HG03571 (cell line): ENCODE results near the gene PIEZO2.
"Not testable (repeated sequence)": the region's sequence is repeated elsewhere in the genome, so short reads cannot be mapped to it uniquely, and the experiment has no call there.

Experiments used
- ATAC-seq: cut with Tn5 transposase; IDR thresholded peaks from one replicate; pipeline ENCODE4 v1.9.1; 2021; ENCODE audit not compliant: unreplicated experiment

The PIEZO2 gene

GRCh38 chr18:10930076-10930475 is 219.3 kb downstream of the PIEZO2 start:
- no peak for ATAC-seq

- no peak for ATAC-seq
These were observed 220.5 kb downstream of the PIEZO2 start for GRCh38 chr18:10928772-10929373.

DNA sequence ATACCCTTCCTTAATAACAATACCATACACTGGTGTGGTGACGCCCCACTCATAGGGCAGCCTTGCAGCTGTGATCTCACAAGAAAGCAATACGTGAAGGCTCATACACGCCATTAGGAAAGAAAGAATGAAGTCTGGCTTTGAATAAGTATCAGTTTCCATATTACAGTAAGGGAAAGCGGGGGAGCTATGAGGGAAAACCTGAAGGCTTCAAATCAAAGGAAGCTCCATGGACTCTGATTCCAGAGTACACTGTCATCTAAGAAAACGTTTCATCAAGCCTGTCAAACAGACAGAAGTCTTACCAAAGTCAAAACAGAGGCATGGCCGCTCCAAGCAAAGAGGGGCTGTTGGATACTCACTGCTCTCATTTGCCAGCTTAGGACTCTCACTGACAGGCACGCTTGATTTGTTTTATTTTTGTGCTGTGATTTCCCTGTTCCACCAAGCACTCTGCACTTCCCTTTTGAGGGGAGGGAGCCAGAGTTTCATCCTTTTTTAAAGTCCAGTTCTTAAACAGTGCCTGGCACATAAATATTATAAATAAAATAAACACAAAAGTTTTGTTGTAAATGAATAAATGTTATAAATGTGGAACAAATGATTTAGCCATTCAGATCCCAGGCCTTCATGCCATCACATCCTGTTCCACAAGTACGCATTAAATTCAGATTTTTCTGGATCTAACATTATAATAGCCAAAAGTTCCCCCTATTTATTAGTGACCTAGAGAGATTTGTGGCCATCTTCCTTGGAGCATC is 221.2 kb downstream of the PIEZO2 start:
- ATAC-seq: no peak

GRCh38 chr18:10927286-10927992 is 221.9 kb downstream of the PIEZO2 start:
- ATAC-seq: no peak

- ATAC-seq: no peak
These were observed 222.7 kb downstream of the PIEZO2 start for GRCh38 chr18:10926621-10927161.

DNA sequence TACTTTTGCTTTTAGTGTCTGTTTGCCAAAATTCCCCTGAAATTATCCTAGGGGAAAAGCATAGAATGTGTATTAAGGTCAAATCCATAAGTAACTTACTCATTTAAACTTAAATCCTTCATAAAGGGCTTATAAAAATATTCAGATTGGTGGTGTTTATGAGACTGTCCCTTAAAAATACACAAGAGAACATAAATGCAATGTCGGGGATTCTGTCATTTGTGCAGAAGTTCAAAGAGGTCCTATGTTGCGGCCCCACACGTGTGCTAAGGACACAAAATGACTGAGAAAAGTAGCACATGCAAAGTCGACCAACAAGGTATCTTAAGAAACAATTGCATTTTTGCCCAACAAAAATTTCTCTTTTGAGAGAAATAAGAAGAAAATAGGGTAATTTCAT is 225.1 kb downstream of the PIEZO2 start:
- no peak for ATAC-seq

DNA sequence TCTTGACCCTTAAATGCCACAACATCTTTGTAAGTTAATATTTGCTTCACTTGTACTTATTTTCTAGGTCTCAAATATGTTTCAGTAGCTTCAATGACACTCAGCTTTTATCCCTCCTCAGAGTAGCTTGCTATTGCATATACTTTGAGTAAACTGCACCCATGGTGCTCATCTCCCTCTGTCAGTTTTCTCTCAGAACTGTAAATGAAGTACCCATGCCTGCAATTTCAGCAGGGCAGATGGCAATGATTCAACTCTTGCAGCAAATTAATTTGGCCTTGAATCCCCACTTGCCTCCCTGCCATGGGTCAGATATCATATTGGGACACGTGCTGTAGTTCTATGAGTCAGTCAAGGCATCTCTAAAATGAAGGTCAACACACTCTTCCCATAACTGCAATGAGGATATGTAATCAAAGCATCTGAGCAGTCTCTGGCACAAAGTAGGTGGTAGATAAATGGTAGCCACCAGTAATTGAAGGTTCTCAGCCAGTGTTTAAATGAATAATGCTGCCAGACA is 225.8 kb downstream of the PIEZO2 start:
- no peak for ATAC-seq

- no peak for ATAC-seq
These were observed 226.2 kb downstream of the PIEZO2 start for GRCh38 chr18:10923141-10923540.

DNA sequence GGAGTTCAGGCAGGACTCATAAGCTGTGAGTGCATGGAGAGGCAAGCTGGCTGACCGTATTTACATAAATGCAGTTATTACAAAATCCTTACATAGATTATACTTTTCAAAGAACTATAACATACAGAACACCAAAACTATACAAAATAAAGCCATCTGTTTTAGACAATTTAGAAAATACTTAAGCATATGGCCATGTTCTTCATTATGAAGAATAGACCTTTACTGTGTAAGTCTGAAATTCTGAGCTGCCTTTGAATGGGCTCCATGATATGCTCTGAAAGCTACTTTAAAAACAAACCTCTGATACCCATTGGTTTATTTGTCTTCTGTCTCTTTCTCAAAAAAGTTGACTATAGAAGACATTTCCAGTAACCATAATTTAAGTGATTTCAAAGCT is 226.7 kb downstream of the PIEZO2 start:
- ATAC-seq: not testable (repeated sequence)

- ATAC-seq: not testable (repeated sequence)
These were observed 229.1 kb downstream of the PIEZO2 start for GRCh38 chr18:10920309-10920708.

DNA sequence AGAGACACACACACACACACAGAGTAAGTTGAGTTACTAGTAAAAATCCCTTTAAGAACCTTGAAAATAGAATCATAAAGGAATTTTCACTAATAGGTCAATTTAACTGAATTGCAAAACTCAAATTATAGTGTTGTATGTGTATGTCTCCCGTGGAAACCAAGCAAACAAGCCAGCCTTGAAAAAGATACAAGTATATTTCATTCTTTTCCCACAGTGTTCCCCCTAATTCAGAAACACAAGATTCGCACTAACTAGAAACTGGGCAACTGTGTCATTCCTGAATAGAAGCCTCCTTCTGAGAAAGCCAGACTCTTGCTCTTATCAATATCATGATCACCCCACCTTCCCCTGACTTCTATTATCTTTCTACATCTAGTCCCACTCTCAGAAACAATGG is 229.5 kb downstream of the PIEZO2 start:
- no peak for ATAC-seq

DNA sequence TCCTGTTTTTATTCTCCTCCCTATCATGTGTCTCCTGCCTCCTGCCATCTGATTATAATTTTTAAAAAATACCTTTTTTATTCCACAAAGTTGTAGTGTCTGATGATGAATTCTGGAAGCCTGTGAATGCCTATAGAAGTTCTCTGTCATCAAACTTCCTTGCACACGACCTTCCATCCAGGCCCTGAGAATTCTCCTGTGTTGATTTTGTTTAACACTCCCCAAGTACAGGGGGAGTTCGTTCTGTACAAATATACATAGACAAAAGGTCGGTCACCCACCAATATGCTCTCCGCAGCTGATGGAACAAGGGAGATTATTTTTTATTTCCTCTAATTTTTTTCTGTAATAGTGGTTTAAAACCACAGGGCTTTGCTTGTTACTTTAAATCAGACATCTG is 232.5 kb downstream of the PIEZO2 start:
- no peak for ATAC-seq

DNA sequence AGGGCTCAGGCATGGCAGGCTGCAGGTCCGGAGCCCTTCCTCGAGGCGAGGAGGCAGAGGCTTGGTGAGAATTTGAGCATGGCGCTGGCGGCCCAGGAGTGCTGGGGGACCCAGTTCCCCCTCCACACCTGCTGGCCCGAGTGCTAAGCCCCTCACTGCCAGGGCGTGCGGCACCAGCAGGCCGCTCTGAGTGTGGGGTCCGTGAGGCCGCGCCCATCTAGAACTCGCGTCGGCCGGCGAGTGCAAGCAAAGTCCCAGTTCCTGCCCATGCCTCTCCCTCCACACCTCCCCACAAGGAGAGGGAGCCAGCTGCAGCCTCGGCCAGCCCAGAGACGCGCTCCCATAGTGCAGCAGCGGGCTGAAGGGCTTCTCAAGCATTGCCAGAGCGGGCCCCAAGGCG is 233.0 kb downstream of the PIEZO2 start:
- ATAC-seq: no peak

GRCh38 chr18:10915748-10916147 is 233.6 kb downstream of the PIEZO2 start:
- not testable (repeated sequence) for ATAC-seq

DNA sequence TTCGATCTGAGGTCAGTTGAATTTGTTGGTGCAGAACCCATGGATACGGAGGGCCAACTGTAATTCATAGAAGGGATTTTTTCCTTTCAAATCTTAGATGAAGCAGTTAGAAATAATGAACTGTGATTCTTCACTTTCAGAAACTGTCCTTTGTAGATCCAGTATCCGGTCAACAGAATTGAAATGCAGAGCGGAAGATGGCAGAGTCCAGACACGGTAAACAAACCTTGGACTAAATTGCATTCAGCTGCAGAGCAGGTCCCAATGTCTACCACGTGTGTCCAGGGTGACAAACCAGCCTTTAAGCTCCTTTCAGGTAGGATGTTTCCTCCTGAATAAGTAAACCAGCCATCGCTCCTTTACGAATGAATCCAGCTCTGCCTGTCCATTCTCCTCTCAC is 234.8 kb downstream of the PIEZO2 start:
- not testable (repeated sequence) for ATAC-seq

GRCh38 chr18:10913919-10914318 is 235.4 kb downstream of the PIEZO2 start:
- ATAC-seq: no peak

- no peak for ATAC-seq
These were observed 236.4 kb downstream of the PIEZO2 start for GRCh38 chr18:10912790-10913545.

DNA sequence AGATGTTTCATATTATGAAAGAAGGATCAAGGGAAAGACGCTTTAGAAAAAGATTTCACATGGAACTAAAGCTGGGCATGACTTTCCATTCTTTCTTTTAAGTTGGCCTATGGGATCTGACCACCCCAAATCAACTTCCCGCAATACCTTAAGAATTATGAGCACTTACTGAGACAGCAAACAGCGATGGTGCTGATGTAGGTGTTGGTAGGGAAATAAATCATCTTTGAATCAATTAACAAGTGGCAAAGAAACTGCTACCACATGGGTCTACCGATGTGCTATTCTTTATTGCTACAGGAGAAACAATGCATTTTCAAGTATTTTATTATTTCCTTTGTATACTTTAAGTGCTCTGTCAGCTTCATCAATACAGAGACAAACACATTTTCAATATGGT is 239.6 kb downstream of the PIEZO2 start:
- ATAC-seq: no peak

DNA sequence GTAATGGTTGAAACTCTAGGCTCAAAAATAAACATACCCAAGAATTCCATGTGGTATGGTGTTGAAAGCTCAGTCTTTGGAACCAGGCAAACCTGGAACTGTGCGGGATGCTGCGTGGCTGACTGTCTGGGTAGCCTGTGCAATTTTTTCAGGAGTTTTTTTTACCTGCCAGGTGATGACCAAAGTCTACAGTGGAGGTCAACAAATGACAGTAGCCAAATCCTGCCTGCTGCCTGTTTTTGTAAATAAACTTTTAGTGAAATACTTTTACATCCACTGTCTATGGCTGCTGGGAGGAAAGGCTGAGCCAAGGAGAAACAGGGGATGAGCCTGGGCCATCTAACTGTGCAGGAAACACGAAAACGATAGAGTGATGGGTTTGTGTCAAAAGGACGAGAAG is 240.6 kb downstream of the PIEZO2 start:
- ATAC-seq: no peak

DNA sequence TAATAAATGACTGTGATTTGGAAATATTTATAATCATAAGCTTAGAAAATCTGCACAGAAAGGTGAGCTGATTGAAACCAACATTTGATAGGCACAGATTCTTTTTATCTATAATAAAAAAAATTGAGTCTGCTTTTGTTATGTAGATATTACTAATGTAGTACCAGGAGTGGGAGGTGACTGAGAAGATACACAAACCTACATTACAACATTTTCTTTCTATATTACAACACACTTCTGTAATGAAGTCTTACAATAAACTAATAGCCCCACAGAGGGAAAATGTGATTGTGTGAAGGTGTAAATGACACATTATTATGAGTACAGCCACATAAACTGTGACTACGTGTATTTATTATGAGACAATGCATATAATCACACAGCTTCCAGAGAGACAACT is 241.6 kb downstream of the PIEZO2 start:
- no peak for ATAC-seq

GRCh38 chr18:10901329-10901728 is 248.0 kb downstream of the PIEZO2 start:
- no peak for ATAC-seq
